ENCODE data around the gene TAOK1. TPM values are rescaled to one million over a fixed set of nuclear protein-coding genes. Genes with fewer than 3 reads are reported as not detected.

Gene TAOK1
- total and polyA plus RNA-seq, 12 donors, result 6.4 to 66.3 (median 46.6) TPM

GRCh38 chr17:29384901-29385300 lies 5.3 kb upstream of the TAOK1 start:
- H3K9me3 ChIP-seq (replicated peaks in 1 of 3), result no peaks in the 10 kb centered on the region
- no peak overlapping the region for H3K27ac ChIP-seq
- intact Hi-C loops (cut with DNase I), result no loop called here

GRCh38 chr17:29386760-29387159 lies 3.4 kb upstream of the TAOK1 start:
- H3K9me3 ChIP-seq (replicated peaks in 1 of 3), result no peaks in the 10 kb centered on the region
- no peak for DNase-seq
- no peak overlapping the region for H3K27ac ChIP-seq
- intact Hi-C loops (cut with DNase I), result no loop called here
- peaks cover under 1 to 4% of the 10 kb centered on the region in 2 donors for H3K4me1 ChIP-seq (replicated peaks in 1 of 2)
- H3K4me3 ChIP-seq, result no peak overlapping the region
- no peaks in the 10 kb centered on the region for H3K27me3 ChIP-seq
- TF ChIP-seq CTCF (IDR thresholded peaks at IDR 0.05) (no peak), POLR2A (IDR thresholded peaks at IDR 0.05) (no peak)
- H3K36me3 ChIP-seq (replicated peaks in 1 of 2), result no peaks in the 10 kb centered on the region
- WGBS, 4 donors, result 88 to 94% (median 92%) methylated on average over 4 of the region's 4 CpGs

More at GRCh38 chr17:29384901-29385300, 5.3 kb upstream of the TAOK1 start:
- Histone ChIP-seq H3K36me3 (replicated peaks in 1 of 2) (no peaks in the 10 kb centered on the region), H3K27me3 (no peaks in the 10 kb centered on the region), H3K4me1 (replicated peaks in 1 of 2) (no peaks in the 10 kb centered on the region), H3K4me3 (no peak overlapping the region)
- TF ChIP-seq POLR2A (IDR thresholded peaks at IDR 0.05) (no peak), CTCF (IDR thresholded peaks at IDR 0.05) (no peak)
- WGBS, 4 donors, result 90 to 97% (median 94%) methylated on average over 3 of the region's 3 CpGs
- DNase-seq, result no peak

- TF ChIP-seq POLR2A (IDR thresholded peaks at IDR 0.05), result no peak
- no peak for TF ChIP-seq CTCF (IDR thresholded peaks at IDR 0.05)
- Histone ChIP-seq H3K27me3 (no peaks in the 10 kb centered on the region), H3K36me3 (replicated peaks in 1 of 2) (no peaks in the 10 kb centered on the region), H3K9me3 (replicated peaks in 1 of 3) (no peaks in the 10 kb centered on the region), H3K27ac (no peak overlapping the region), H3K4me3 (no peak overlapping the region), H3K4me1 (replicated peaks in 1 of 2) (peaks cover 18 to 26% of the 10 kb centered on the region in 2 donors)
- peak in 1 of 7 donors; percentile 54 for DNase-seq
- intact Hi-C loops (cut with DNase I), result no loop called here
- WGBS, 4 donors, result 83 to 89% (median 85%) methylated on average over 9 of the region's 9 CpGs
Measured at GRCh38 chr17:29388937-29389336, 1.2 kb upstream of the TAOK1 start.

- peak in 5 of 7 donors; percentile 9 to 53 (median 30) for DNase-seq
Measured at GRCh38 chr17:29390851-29391631, 878 bp downstream of the TAOK1 start.

More at GRCh38 chr17:29390851-29391631, 878 bp downstream of the TAOK1 start:
- Histone ChIP-seq H3K36me3 (replicated peaks in 1 of 2) (no peaks in the 10 kb centered on the region), H3K27me3 (no peaks in the 10 kb centered on the region), H3K9me3 (replicated peaks in 1 of 3) (no peaks in the 10 kb centered on the region), H3K4me3 (peak overlapping the region in 3 of 4 donors; percentile 49 to 92 (median 82)), H3K27ac (peak overlapping the region in 4 of 5 donors; percentile 92 to 97 (median 93)), H3K4me1 (replicated peaks in 1 of 2) (peaks cover 18 to 31% of the 10 kb centered on the region in 2 donors)
- TF ChIP-seq CTCF (IDR thresholded peaks at IDR 0.05) (no peak), POLR2A (IDR thresholded peaks at IDR 0.05) (no peak)
- intact Hi-C loops (cut with DNase I), result no loop called here
- WGBS, 4 donors, result 0 to 2% (median 1%) methylated on average over 10 to 28 of the region's 28 CpGs

Measured in adrenal gland (tissue), 12 donors.